Endothelial cell of umbilical vein (primary cell): ENCODE results near the gene DAD1.
"Not testable (repeated sequence)": the region's sequence is repeated elsewhere in the genome, so short reads cannot be mapped to it uniquely, and the experiment has no call there.

Source experiments
- EZH2 ChIP-seq: IDR thresholded peaks from 2 replicates; pipeline ENCODE4 v1.6.1; 2012; ENCODE audit warnings: borderline replicate concordance, low read depth, mild to moderate bottlenecking, moderate library complexity, low read length, inconsistent platforms; ENCODE audit not compliant: severe bottlenecking
- FOS ChIP-seq: IDR thresholded peaks from 2 replicates; pipeline ENCODE4 v1.6.1; 2011; ENCODE audit warnings: mild to moderate bottlenecking, low read length, moderate library complexity, borderline replicate concordance; ENCODE audit not compliant: insufficient read depth
- MYC ChIP-seq: IDR thresholded peaks from one replicate; pipeline ENCODE4 v1.6.1; 2011; ENCODE audit warnings: mild to moderate bottlenecking, low read depth, low read length
- POLR2A ChIP-seq: IDR thresholded peaks from 2 replicates; pipeline ENCODE4 v1.6.1; 2012; ENCODE audit warnings: low read depth, mild to moderate bottlenecking, control low read depth, low read length
- POLR2AphosphoS5 ChIP-seq: IDR thresholded peaks from 2 replicates; pipeline ENCODE4 v1.6.1; 2012; ENCODE audit warnings: low read depth, mild to moderate bottlenecking, control low read depth, low read length, moderate library complexity; ENCODE audit not compliant: insufficient read depth
- TF ChIP-seq, protein P1 (sequence below), 2 donors: IDR thresholded peaks; 1 replicate in 1 of 2; 2 replicates in 1 of 2; pipeline ENCODE4 v1.5.1; 2011; ENCODE audit warnings: low read length in 2 of 2, mild to moderate bottlenecking in 2 of 2, moderate library complexity in 2 of 2, control low read depth in 1 of 2, inconsistent platforms in 1 of 2, low read depth in 1 of 2; ENCODE audit not compliant: insufficient read depth in 1 of 2; ENCODE audit errors: extremely low read depth in 1 of 2

DNA sequence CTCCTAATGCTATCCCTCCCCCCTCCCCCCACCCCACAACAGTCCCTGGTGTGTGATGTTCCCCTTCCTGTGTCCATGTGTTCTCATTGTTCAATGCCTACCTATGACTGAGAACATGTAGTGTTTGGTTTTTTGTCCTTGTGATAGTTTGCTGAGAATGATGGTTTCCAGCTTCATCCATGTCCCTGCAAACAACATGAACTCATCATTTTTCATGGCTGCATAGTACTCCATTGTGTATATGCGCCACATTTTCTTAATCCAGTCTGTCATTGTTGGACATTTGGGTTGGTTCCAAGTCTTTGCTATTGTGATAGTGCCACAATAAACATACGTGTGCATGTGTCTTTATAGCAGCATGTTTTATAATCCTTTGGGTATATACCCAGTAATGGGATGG lies 26.7 kb upstream of the DAD1 start:
- TF ChIP-seq, protein P1, sequence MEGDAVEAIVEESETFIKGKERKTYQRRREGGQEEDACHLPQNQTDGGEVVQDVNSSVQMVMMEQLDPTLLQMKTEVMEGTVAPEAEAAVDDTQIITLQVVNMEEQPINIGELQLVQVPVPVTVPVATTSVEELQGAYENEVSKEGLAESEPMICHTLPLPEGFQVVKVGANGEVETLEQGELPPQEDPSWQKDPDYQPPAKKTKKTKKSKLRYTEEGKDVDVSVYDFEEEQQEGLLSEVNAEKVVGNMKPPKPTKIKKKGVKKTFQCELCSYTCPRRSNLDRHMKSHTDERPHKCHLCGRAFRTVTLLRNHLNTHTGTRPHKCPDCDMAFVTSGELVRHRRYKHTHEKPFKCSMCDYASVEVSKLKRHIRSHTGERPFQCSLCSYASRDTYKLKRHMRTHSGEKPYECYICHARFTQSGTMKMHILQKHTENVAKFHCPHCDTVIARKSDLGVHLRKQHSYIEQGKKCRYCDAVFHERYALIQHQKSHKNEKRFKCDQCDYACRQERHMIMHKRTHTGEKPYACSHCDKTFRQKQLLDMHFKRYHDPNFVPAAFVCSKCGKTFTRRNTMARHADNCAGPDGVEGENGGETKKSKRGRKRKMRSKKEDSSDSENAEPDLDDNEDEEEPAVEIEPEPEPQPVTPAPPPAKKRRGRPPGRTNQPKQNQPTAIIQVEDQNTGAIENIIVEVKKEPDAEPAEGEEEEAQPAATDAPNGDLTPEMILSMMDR (IDR thresholded peaks at IDR 0.05; ENCODE audit: extremely low read depth in 1 of 2, insufficient read depth in 1 of 2, low read depth in 1 of 2, low read length in 2 of 2) = not testable (repeated sequence)
- TF ChIP-seq EZH2, POLR2A, FOS, POLR2AphosphoS5, MYC: not testable (repeated sequence)
